ACC112 (cell line): Measurements from ENCODE around the gene TECR.

Experiments
- H2AFZ ChIP-seq: fragments of 200-600 bp; sonication (generic); one replicate; pipeline ENCODE4 v1.6.0; 2017; ENCODE audit warnings: antibody characterized with exemption, low read length; ENCODE audit not compliant: unreplicated experiment
- H3K27ac ChIP-seq: fragments of 200-600 bp; sonication (generic); 2 replicates; pipeline ENCODE4 v1.5.1; 2014; ENCODE audit warnings: low read depth, mild to moderate bottlenecking, antibody characterized with exemption, low read length, moderate library complexity
- H3K27me3 ChIP-seq: fragments of 200-600 bp; sonication (generic); 2 replicates; pipeline ENCODE4 v1.6.1; 2014; ENCODE audit warnings: mild to moderate bottlenecking, antibody characterized with exemption, low read length, moderate library complexity, mixed read lengths; ENCODE audit not compliant: insufficient read depth
- H3K36me3 ChIP-seq: fragments of 200-600 bp; sonication (generic); 2 replicates; pipeline ENCODE4 v1.6.1; 2016; ENCODE audit warnings: mild to moderate bottlenecking, antibody characterized with exemption, low read length, moderate library complexity, mixed read lengths; ENCODE audit not compliant: insufficient read depth
- H3K4me1 ChIP-seq: fragments of 200-600 bp; sonication (generic); one replicate; pipeline ENCODE4 v1.6.1; 2016; ENCODE audit warnings: low read length, mixed read lengths; ENCODE audit not compliant: insufficient read depth, unreplicated experiment, control insufficient read depth
- H3K4me3 ChIP-seq: fragments of 200-600 bp; sonication (generic); 2 replicates; pipeline ENCODE4 v1.5.1; 2014; ENCODE audit warnings: mild to moderate bottlenecking, low read depth, low read length
- H3K79me2 ChIP-seq: fragments of 200-600 bp; sonication (generic); one replicate; pipeline ENCODE4 v1.6.0; 2016; ENCODE audit warnings: low read length; ENCODE audit not compliant: control insufficient read depth, unreplicated experiment, insufficient read depth

Gene TECR, protein sequence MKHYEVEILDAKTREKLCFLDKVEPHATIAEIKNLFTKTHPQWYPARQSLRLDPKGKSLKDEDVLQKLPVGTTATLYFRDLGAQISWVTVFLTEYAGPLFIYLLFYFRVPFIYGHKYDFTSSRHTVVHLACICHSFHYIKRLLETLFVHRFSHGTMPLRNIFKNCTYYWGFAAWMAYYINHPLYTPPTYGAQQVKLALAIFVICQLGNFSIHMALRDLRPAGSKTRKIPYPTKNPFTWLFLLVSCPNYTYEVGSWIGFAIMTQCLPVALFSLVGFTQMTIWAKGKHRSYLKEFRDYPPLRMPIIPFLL

DNA sequence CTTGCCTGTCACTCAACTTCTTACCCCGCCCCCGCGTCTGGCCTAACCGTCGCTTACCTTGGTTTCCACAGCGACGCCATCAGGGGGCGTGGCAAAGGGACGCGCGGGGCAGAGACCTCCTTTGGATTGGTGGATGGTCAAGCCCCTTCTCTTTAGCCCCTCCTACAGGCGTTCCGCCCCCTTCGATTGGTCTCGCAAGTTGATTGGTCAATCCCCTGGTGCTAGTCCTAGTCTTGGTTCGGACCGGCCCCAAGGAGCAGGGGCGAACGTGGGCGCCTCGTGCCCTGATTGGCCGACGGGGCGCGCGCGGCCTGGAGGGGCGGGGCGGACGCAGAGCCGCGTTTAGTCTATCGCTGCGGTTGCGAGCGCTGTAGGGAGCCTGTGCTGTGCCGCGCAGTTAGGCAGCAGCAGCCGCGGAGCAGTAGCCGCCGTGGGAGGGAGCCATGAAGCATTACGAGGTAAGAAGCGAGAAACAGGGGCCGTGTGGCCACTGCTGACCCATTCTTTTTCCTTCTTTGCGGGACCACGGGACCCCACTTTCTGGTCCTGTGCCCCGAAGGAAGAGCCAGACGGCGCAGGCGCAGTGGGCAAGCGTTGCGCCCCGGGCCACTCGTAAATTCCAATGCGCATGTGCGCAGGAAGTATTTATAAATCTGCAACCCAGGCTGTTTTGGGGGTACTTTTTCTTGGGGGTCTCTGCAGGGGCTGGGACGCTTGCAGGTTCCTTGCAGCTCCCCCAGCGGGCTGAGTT is at the start of gene TECR:
Gene TECR, plus strand, starts transcription at position 341 of the 751 bp plus-strand sequence. Its CDS starts 103 bp downstream, at position 444.
- H3K4me1 ChIP-seq = peaks cover 12% of the 10 kb centered on the region
- H3K27ac ChIP-seq = peak within 1 kb of the TSS; percentile 29; the same call in 1 of the 2 replicates
- H2AFZ ChIP-seq = peak within 1 kb of the TSS; percentile 93
- H3K27me3 ChIP-seq = no peaks in the 10 kb centered on the region
- peak within 1 kb of the TSS; percentile 100 for H3K4me3 ChIP-seq
- peaks cover 16% of the 10 kb centered on the region for H3K79me2 ChIP-seq
- H3K36me3 ChIP-seq = no peaks in the 10 kb centered on the region

- Histone ChIP-seq H3K4me3 (no peak overlapping the region), H3K36me3 (0 out of 2 replicates have a peak, but pooled peaks cover 2% of the 10 kb centered on the region), H3K27ac (no peak overlapping the region), H2AFZ (no peak overlapping the region), H3K79me2 (no peaks in the 10 kb centered on the region), H3K27me3 (no peaks in the 10 kb centered on the region), H3K4me1 (peaks cover 16% of the 10 kb centered on the region)
Measured at GRCh38 chr19:14479975-14480699, 49.3 kb upstream of the TECR start.

GRCh38 chr19:14480700-14481079 is 48.7 kb upstream of the TECR start:
- Histone ChIP-seq H3K79me2 (no peaks in the 10 kb centered on the region), H3K27ac (no peak overlapping the region), H3K4me1 (peaks cover 12% of the 10 kb centered on the region), H2AFZ (no peak overlapping the region), H3K4me3 (no peak overlapping the region), H3K27me3 (no peaks in the 10 kb centered on the region), H3K36me3 (0 out of 2 replicates have a peak, but pooled peaks cover 2% of the 10 kb centered on the region)

DNA sequence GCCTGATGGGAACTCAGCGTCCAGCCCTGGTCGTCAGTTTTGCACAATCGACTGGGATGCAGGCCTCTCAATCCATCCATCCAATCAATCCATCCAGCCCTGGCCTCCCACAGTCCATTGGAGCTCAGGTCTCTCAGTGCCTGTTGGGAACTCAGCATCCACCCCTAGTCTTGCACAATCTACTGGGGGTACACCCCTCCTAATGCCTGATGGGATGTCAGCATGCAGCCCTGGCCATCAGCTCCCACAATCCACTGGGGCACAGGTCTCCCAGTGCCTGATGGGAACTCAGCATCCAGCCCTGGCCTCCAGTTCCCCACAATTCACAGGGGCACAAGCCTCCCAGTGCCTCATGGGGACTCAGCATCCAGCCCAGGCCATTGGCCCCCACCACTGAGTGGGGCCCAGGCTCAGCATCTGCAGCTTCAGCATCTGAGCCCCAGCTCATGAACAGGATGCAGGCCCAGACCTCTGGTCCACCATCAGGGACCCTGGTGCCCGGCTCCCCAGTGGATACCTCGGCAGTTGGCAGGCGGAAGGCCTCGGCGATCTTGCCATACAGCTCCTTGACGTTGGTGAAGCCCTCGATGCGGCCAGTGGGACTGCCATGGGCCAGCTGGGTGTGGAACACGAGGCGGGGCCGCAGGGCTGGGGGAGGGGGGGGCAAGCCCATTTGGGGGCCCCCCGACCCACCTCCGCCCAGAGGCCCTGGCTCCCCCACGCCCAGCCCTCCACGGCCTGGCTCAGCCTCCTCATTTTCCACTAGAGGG is 47.0 kb upstream of the TECR start:
- Histone ChIP-seq H3K4me1 (no peaks in the 10 kb centered on the region), H3K36me3 (0 out of 2 replicates have a peak, but pooled peaks cover 2% of the 10 kb centered on the region), H3K27me3 (no peaks in the 10 kb centered on the region), H3K4me3 (no peak overlapping the region), H2AFZ (no peak overlapping the region), H3K79me2 (peaks cover 4% of the 10 kb centered on the region), H3K27ac (no peak overlapping the region)

- Histone ChIP-seq H3K27me3 (no peaks in the 10 kb centered on the region), H3K27ac (no peak overlapping the region), H3K4me3 (no peak overlapping the region), H3K36me3 (no peaks in the 10 kb centered on the region), H3K79me2 (peaks cover 8% of the 10 kb centered on the region), H3K4me1 (no peaks in the 10 kb centered on the region), H2AFZ (no peak overlapping the region)
Measured at GRCh38 chr19:14487370-14488125, 41.8 kb upstream of the TECR start.

GRCh38 chr19:14492756-14493337 is 36.5 kb upstream of the TECR start:
- Histone ChIP-seq H3K27ac (no peak overlapping the region), H2AFZ (no peak overlapping the region), H3K79me2 (peaks cover 30% of the 10 kb centered on the region), H3K4me3 (no peak overlapping the region), H3K27me3 (no peaks in the 10 kb centered on the region), H3K4me1 (peaks cover 19% of the 10 kb centered on the region), H3K36me3 (no peaks in the 10 kb centered on the region)

GRCh38 chr19:14494411-14494810 is 35.0 kb upstream of the TECR start:
- Histone ChIP-seq H3K4me1 (peaks cover 19% of the 10 kb centered on the region), H2AFZ (no peak overlapping the region), H3K27ac (no peak overlapping the region), H3K36me3 (no peaks in the 10 kb centered on the region), H3K79me2 (peaks cover 30% of the 10 kb centered on the region), H3K27me3 (no peaks in the 10 kb centered on the region), H3K4me3 (peak overlapping the region; percentile 95)

DNA sequence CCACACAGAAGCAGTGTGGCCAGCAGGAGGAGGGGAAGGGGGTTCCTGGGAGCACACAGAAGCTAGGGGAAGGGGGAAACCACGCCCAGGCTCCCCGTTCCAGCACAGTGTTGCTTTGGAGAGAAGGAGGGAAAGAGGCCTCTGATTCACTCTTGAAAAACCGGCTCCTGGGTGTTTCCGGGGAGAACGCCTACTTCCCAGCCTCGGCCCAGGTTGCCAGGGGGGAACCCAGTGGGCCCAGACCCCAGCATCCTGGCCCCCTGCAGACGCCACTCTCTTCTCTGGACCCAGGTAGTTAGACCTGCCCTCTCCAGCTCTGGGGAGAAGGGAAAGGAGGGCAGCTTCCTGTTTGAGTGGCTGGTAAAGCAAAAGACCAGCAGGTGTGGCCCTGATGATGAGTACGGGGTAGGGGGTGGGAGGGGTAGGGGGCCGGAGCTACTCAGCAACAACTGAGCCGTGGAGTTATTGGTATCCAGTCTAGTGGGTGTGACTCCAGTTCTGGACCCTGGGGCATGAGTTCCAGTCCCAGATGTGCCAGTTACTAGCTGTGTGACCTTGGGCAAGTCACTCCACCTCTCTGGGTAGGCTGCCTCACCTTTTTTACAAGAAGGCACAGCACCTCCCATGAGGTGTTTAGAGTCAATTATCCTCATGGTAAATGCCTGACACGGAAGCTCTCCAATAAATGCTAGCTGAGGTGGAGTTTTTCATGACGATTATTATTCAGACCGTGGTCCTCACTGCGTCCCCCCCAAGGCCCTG is 34.3 kb upstream of the TECR start:
- no peak overlapping the region for H2AFZ ChIP-seq
- H3K4me1 ChIP-seq = peaks cover 19% of the 10 kb centered on the region
- H3K4me3 ChIP-seq = peak overlapping the region; percentile 95
- H3K36me3 ChIP-seq = no peaks in the 10 kb centered on the region
- no peaks in the 10 kb centered on the region for H3K27me3 ChIP-seq
- peaks cover 30% of the 10 kb centered on the region for H3K79me2 ChIP-seq
- H3K27ac ChIP-seq = no peak overlapping the region

DNA sequence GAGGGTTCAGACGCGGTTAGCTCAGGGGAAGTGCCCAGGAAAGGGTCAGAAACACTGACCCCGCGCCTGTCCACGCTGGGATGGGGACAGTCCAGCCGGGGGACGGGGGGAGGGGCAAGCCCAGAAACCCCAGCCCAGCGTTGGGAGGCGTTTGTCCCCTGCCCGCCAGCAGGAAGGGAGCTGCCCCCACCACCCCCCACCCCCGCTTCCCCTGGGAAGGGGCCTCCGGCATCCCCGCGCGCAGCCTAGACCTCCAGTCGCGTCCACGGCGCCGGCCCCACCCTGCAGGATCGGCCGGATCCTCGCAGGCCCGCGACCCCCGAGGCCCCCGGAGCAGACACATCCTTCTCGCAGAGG is 33.7 kb upstream of the TECR start:
- peaks cover 30% of the 10 kb centered on the region for H3K79me2 ChIP-seq
- peak overlapping the region; percentile 95 for H3K4me3 ChIP-seq
- H3K27me3 ChIP-seq = no peaks in the 10 kb centered on the region
- peaks cover 19% of the 10 kb centered on the region for H3K4me1 ChIP-seq
- no peak overlapping the region for H3K27ac ChIP-seq
- no peaks in the 10 kb centered on the region for H3K36me3 ChIP-seq
- peak overlapping the region; percentile 38 for H2AFZ ChIP-seq
